Measurements from ENCODE around the gene VPS35L. TPM values are rescaled to one million over a fixed set of nuclear protein-coding genes. Genes with fewer than 3 reads are reported as not detected.

VPS35L gene
- total and polyA plus RNA-seq, 2 experiments from 2014 or later, result 48.0 to 54.6 TPM

DNA sequence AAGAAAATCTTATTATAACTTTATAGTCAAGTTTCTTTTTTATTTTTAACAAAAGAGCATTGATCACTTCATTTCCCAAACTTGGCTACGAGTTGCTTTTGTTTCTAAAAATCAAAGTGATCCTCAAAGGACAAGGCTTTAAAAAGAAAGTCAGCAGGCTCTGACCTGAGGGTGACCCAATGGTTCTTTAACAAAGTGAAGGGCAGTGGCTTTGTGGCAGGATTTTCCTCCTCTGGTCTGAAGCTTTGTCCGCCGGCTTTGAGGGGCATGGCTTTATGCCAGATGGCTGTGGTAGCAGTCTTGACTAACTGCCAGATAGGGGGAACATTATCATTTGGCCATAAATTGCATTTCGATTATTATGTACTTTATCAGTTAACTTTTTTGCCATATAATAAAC lies 191.1 kb downstream of the VPS35L start (continued):
- TF ChIP-seq ZNF114 (CRISPR knock-in tag; IDR thresholded peaks at IDR 0.05), result no peak
- TF ChIP-seq EZH2 (IDR thresholded peaks at IDR 0.05; ENCODE audit: low read depth, unreplicated experiment), result no peak

DNA sequence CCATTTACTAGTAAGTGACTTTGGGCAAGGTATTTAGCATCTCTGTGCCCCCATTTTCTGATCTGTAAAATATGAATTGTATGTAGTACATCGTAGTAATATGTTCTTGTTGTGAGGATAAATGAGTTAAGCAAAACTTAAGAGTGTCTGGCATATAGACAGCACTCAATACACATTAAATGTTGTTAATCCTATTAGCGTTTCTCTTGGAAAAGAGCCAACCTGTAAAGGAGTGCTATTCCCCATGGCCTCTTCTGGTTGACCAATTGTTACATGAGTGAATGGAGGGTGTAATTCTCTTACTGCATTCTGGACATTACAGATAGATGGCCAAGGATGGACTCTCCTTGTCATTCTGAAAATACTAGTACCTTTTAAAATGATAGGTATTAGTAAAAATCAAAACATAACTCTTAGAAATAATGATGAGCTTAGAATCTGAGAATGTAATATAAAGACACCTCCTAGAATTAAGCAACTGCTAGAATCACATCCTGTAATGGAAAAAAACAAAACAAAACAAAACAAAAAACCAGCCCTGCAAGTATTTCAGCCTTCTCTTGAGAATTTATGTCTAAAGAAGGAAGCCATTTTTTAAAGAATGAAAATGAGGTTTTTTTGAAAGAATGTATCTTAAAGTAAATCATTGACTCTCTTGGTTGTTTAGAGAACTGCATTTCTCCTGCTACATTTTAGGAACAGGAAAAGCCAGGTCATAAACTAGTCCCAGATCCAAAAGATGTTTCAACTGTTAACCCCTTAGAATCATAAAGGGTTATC lies 193.1 kb downstream of the VPS35L start:
- H3K4me3 Mint-ChIP-seq, result no peak overlapping the region

More for the DNA sequence above, 193.1 kb downstream of the VPS35L start:
- Histone ChIP-seq H4K20me1 (replicated peaks; ENCODE audit: insufficient read depth) (no peaks in the 10 kb centered on the region), H3K79me2 (replicated peaks; ENCODE audit: insufficient read depth) (no peaks in the 10 kb centered on the region), H3K4me2 (no peak overlapping the region), H3K27ac (ENCODE audit: low read depth) (no peak overlapping the region), H3K9me2 (ENCODE audit: insufficient read depth) (no peaks in the 10 kb centered on the region), H3K27me3 (ENCODE audit: insufficient read depth) (no peaks in the 10 kb centered on the region), H2AFZ (no peak overlapping the region), H3K4me1 (ENCODE audit: insufficient read depth) (no peaks in the 10 kb centered on the region; the same call in 1 of the 2 replicates), H3F3A (replicated peaks; ENCODE audit: low read depth) (no peaks in the 10 kb centered on the region), H3K36me3 (ENCODE audit: insufficient read depth) (no peaks in the 10 kb centered on the region), H3K4me3 (no peak overlapping the region)
- Mint-ChIP-seq H3K9me3 (no peaks in the 10 kb centered on the region), H3K27ac (no peak overlapping the region), H3K36me3 (ENCODE audit: low read depth) (no peaks in the 10 kb centered on the region), H3K4me1 (no peaks in the 10 kb centered on the region), H3K27me3 (ENCODE audit: insufficient read depth, low read depth, poor library complexity) (no peaks in the 10 kb centered on the region)
- no peak for ATAC-seq
- no peak for TF ChIP-seq ZNF114 (CRISPR knock-in tag; IDR thresholded peaks at IDR 0.05)
- TF ChIP-seq, protein P1, sequence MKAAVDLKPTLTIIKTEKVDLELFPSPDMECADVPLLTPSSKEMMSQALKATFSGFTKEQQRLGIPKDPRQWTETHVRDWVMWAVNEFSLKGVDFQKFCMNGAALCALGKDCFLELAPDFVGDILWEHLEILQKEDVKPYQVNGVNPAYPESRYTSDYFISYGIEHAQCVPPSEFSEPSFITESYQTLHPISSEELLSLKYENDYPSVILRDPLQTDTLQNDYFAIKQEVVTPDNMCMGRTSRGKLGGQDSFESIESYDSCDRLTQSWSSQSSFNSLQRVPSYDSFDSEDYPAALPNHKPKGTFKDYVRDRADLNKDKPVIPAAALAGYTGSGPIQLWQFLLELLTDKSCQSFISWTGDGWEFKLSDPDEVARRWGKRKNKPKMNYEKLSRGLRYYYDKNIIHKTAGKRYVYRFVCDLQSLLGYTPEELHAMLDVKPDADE (IDR thresholded peaks at IDR 0.05), result no peak
- TF ChIP-seq, protein P2, sequence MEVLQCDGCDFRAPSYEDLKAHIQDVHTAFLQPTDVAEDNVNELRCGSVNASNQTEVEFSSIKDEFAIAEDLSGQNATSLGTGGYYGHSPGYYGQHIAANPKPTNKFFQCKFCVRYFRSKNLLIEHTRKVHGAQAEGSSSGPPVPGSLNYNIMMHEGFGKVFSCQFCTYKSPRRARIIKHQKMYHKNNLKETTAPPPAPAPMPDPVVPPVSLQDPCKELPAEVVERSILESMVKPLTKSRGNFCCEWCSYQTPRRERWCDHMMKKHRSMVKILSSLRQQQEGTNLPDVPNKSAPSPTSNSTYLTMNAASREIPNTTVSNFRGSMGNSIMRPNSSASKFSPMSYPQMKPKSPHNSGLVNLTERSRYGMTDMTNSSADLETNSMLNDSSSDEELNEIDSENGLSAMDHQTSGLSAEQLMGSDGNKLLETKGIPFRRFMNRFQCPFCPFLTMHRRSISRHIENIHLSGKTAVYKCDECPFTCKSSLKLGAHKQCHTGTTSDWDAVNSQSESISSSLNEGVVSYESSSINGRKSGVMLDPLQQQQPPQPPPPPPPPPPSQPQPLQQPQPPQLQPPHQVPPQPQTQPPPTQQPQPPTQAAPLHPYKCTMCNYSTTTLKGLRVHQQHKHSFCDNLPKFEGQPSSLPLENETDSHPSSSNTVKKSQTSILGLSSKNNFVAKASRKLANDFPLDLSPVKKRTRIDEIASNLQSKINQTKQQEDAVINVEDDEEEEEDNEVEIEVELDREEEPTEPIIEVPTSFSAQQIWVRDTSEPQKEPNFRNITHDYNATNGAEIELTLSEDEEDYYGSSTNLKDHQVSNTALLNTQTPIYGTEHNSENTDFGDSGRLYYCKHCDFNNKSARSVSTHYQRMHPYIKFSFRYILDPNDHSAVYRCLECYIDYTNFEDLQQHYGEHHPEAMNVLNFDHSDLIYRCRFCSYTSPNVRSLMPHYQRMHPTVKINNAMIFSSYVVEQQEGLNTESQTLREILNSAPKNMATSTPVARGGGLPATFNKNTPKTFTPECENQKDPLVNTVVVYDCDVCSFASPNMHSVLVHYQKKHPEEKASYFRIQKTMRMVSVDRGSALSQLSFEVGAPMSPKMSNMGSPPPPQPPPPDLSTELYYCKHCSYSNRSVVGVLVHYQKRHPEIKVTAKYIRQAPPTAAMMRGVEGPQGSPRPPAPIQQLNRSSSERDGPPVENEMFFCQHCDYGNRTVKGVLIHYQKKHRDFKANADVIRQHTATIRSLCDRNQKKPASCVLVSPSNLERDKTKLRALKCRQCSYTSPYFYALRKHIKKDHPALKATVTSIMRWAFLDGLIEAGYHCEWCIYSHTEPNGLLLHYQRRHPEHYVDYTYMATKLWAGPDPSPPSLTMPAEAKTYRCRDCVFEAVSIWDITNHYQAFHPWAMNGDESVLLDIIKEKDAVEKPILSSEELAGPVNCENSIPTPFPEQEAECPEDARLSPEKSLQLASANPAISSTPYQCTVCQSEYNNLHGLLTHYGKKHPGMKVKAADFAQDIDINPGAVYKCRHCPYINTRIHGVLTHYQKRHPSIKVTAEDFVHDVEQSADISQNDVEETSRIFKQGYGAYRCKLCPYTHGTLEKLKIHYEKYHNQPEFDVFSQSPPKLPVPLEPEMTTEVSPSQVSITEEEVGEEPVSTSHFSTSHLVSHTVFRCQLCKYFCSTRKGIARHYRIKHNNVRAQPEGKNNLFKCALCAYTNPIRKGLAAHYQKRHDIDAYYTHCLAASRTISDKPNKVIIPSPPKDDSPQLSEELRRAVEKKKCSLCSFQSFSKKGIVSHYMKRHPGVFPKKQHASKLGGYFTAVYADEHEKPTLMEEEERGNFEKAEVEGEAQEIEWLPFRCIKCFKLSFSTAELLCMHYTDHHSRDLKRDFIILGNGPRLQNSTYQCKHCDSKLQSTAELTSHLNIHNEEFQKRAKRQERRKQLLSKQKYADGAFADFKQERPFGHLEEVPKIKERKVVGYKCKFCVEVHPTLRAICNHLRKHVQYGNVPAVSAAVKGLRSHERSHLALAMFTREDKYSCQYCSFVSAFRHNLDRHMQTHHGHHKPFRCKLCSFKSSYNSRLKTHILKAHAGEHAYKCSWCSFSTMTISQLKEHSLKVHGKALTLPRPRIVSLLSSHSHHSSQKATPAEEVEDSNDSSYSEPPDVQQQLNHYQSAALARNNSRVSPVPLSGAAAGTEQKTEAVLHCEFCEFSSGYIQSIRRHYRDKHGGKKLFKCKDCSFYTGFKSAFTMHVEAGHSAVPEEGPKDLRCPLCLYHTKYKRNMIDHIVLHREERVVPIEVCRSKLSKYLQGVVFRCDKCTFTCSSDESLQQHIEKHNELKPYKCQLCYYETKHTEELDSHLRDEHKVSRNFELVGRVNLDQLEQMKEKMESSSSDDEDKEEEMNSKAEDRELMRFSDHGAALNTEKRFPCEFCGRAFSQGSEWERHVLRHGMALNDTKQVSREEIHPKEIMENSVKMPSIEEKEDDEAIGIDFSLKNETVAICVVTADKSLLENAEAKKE (CRISPR knock-in tag; IDR thresholded peaks at IDR 0.05), result no peak
- no peak for DNase-seq (ENCODE audit: low spot score)
